Gastrocnemius medialis (tissue), 4 donors: Measurements from ENCODE around the gene MACROD2.

Experiments
- POLR2A ChIP-seq, 2 donors: fragments of 450-650 bp; IDR thresholded peaks; one replicate each; pipeline ENCODE4 v1.6.1; 2017; ENCODE audit warnings: antibody characterized with exemption in 2 of 2, mild to moderate bottlenecking in 2 of 2, moderate library complexity in 2 of 2
- TF ChIP-seq, protein P1 (sequence below), 5 experiments: fragments of 450-650 bp in 3 of 5; fragments of 200-600 bp in 2 of 5; sonication (generic) in 2 of 5; IDR thresholded peaks in 4 of 5; conservative IDR thresholded peaks in 1 of 5; 1 replicate in 4 of 5; 2 replicates in 1 of 5; pipeline ENCODE4 v1.5.1; 2016 to 2019; ENCODE audit warnings: antibody characterized with exemption in 5 of 5, mild to moderate bottlenecking in 3 of 5, moderate library complexity in 3 of 5

DNA sequence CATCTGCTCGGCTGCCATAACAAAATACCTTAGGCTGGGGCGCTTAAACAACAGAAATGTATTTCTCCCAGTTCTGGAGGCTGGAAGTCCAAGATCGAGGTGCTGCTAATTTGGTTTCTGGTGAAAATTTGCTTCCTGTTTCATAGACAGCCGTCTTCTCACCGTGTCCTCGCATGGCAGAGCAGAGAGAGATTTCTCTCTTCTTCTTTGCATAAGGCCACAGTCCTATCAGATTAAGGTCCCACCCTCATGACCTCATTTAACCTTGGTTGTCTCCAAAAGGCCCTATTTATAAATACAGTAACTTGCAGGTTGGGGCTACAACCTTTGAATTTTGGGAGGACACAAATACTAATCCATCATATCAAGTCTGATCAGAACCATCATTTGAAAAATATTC lies 2033.6 kb downstream of the MACROD2 start:
- TF ChIP-seq, protein P1, sequence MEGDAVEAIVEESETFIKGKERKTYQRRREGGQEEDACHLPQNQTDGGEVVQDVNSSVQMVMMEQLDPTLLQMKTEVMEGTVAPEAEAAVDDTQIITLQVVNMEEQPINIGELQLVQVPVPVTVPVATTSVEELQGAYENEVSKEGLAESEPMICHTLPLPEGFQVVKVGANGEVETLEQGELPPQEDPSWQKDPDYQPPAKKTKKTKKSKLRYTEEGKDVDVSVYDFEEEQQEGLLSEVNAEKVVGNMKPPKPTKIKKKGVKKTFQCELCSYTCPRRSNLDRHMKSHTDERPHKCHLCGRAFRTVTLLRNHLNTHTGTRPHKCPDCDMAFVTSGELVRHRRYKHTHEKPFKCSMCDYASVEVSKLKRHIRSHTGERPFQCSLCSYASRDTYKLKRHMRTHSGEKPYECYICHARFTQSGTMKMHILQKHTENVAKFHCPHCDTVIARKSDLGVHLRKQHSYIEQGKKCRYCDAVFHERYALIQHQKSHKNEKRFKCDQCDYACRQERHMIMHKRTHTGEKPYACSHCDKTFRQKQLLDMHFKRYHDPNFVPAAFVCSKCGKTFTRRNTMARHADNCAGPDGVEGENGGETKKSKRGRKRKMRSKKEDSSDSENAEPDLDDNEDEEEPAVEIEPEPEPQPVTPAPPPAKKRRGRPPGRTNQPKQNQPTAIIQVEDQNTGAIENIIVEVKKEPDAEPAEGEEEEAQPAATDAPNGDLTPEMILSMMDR (IDR thresholded peaks at IDR 0.05 in 4 of 5, conservative IDR thresholded peaks at IDR 0.05 in 1 of 5), result no peak
- no peak for TF ChIP-seq POLR2A (IDR thresholded peaks at IDR 0.05)
